AG09319 (cell line): ENCODE results near the gene POLR3B.

Source experiments
- DNase-seq: peaks from one replicate; pipeline ENCODE4 v3.0.0-alpha.2; 2010; ENCODE audit warnings: low read depth; ENCODE audit errors: extremely low read depth
- TF ChIP-seq, protein P1 (sequence below): IDR thresholded peaks from 2 replicates; pipeline ENCODE4 v1.5.1; 2011; ENCODE audit warnings: low read depth, mild to moderate bottlenecking, inconsistent platforms, low read length, moderate library complexity

POLR3B gene

DNA sequence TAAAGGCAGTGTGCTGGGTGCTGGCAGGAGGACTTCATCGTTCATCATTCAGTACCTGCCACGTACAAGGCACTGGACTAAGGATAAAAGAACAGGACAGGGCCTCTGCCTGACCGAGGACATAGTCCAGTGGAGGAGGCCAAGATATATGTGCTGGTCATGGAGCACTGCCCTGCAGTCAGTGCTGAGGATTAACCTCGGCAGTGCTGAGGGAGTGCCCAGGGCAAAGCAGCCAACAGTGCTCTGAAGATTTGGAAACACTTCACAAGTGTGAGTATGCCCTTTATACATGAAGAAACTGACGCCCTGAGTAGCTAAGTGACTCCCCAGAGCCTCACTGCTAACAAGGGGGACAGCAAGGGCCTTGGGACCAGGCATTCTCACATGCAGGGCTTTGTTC, 153.8 kb downstream of the POLR3B start:
- no peak for DNase-seq
- TF ChIP-seq, protein P1, sequence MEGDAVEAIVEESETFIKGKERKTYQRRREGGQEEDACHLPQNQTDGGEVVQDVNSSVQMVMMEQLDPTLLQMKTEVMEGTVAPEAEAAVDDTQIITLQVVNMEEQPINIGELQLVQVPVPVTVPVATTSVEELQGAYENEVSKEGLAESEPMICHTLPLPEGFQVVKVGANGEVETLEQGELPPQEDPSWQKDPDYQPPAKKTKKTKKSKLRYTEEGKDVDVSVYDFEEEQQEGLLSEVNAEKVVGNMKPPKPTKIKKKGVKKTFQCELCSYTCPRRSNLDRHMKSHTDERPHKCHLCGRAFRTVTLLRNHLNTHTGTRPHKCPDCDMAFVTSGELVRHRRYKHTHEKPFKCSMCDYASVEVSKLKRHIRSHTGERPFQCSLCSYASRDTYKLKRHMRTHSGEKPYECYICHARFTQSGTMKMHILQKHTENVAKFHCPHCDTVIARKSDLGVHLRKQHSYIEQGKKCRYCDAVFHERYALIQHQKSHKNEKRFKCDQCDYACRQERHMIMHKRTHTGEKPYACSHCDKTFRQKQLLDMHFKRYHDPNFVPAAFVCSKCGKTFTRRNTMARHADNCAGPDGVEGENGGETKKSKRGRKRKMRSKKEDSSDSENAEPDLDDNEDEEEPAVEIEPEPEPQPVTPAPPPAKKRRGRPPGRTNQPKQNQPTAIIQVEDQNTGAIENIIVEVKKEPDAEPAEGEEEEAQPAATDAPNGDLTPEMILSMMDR = no peak

DNA sequence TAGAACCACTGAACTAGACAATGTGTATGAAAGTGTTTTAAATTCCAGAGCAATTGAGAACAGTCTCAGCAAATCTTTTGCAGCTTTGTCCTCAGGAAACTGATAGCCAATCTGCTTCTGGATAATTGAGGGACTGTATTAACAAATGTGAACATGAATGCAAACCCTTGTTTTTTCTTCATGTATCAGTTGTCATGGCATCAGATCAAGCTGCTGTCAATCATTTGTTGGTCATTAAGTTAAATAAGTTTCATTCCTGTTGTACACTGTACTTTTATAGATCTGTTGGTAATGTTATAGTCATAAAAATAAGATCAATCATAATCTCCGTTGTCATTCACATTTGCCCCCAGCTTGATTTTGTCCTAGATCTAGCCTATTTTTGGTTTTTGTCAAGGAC, 159.8 kb downstream of the POLR3B start:
- TF ChIP-seq, protein P1 = no peak
- DNase-seq = no peak

DNA sequence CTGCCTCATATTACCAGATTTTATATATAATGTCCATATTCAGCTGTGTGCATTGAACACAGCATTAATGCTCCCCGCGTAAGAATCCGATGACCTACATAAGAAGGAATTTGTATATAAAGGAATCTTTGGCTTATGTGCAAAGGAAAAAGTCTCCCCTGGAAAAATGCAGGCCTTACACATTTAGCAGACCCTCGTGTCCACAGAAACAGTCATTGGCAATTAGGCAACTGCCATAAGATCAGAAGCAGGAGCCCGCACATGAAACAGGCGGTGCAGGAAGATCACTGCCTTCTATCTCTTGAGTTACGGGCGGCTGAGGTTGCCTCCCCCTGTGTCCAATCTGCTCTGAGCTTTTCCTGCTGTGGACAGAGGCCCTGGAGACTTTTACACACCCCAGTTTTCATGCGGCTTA, 162.1 kb downstream of the POLR3B start:
- TF ChIP-seq, protein P1 = no peak
- DNase-seq = no peak

DNA sequence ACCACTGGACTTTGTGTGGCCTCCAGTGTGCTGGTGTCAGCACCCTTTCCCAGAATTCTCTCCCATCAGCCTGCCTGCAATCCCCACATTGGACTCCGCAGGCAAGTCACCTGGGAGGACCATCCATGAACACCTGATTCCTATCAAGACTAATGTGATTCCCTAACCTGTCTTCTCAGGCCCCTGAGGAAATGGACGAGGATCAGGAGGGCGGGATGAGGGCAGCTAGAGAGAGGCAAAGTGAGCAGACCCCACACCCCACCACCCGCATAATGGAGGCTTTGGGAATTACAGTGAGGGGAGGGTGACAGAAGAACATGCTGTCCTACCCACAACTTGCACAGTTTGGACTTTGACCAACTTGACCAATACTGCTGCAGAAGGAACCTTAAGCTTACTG, 164.4 kb downstream of the POLR3B start:
- no peak for DNase-seq
- TF ChIP-seq, protein P1 = no peak

DNA sequence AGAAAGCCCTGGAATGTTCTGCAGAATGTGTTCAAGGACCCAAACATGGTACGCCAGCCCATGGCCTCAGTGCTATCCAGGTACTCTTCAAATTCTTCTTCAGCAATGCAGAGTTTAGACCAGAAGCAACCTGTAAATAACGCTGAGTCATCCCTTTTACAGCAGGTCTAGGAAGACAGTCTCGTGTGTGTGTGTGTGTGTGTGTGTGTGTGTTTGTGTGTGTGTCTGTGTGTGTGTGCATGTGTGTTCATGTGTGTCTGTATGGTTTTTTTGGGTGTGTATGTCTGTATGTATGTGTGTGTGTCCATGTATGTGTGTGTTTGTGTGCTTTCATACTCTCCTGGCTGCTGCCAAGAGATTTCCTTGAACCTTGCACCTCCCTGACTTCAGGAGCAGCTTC, 165.2 kb downstream of the POLR3B start:
- TF ChIP-seq, protein P1 = no peak
- DNase-seq = no peak

DNA sequence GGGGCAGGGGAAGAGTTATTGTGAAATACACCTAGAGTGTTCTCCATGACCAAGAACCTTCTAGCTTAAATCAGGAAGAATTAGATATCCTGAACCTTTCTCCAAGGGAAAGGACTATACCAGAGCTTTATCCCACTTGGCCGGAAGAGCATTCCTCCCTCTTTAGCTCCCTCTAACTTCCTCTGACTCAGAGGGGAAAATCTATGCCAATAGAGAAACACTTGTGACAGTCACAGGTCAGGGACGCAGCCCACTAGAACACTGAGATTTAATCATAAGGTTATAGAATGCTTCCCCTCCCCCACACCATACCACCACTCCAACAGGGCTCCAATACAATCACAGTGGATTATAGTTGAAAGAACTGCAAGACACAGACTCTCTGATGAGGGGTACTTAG, 169.8 kb downstream of the POLR3B start:
- DNase-seq = no peak
- TF ChIP-seq, protein P1 = no peak

DNA sequence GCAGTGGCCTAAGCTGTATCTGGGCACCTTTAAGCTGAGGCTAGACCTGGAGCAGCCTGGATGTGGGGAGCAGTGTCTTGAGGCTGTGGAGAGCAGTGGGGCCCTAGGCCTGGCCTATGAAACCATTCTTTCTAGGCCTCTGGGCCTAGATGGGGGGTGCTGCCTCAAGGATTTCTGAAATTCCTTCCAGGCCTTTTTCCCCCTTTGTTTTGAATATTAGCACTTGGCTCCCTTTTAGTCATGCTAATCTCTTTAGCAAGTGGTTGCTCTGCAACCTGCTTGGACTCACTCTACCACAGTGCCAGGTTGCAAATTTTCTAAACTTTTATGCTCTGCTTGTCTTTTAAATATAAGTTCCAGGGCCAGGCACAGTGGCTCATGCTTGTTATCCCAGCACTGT, 183.7 kb downstream of the POLR3B start:
- TF ChIP-seq, protein P1 = no peak
- no peak for DNase-seq
